ENCODE measurements around the gene WHRN.

DNA sequence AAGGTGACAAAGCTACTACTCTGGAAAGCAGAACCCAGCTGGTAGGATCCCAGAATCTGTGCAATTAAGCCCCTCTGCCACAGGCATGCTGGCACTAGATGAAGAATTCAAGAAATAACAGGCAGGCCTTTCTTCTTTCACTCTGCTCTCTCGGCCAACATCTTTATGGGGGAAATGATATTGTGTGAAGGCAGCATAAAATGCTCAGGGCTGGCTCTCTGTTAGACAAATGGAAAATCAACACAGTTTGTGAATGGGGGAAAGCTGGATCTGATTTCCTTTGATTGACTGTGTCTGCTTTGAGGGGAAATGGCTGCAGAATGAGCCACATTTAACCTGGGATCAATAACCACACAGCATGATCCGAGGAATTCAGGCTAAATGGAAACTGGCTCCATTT is 88.4 kb downstream of the WHRN start:
- TF ChIP-seq, protein P1, sequence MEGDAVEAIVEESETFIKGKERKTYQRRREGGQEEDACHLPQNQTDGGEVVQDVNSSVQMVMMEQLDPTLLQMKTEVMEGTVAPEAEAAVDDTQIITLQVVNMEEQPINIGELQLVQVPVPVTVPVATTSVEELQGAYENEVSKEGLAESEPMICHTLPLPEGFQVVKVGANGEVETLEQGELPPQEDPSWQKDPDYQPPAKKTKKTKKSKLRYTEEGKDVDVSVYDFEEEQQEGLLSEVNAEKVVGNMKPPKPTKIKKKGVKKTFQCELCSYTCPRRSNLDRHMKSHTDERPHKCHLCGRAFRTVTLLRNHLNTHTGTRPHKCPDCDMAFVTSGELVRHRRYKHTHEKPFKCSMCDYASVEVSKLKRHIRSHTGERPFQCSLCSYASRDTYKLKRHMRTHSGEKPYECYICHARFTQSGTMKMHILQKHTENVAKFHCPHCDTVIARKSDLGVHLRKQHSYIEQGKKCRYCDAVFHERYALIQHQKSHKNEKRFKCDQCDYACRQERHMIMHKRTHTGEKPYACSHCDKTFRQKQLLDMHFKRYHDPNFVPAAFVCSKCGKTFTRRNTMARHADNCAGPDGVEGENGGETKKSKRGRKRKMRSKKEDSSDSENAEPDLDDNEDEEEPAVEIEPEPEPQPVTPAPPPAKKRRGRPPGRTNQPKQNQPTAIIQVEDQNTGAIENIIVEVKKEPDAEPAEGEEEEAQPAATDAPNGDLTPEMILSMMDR (IDR thresholded peaks at IDR 0.05), result no peak
- TF ChIP-seq EZH2 (IDR thresholded peaks at IDR 0.05), result no peak
